Pons (tissue), 1 donor: Measurements from ENCODE around the gene TMEM198.

Experiments used
- DNase-seq: peaks from one replicate; pipeline ENCODE4 v3.0.0-alpha.2; 2016; ENCODE audit warnings: low spot score

The TMEM198 gene

GRCh38 chr2:219543596-219544358 is at the start of gene TMEM198, which contains the start of gene CHPF:
Gene TMEM198, plus strand, starts transcription at chr2:219544028. Its CDS starts 700 bp downstream, at chr2:219544728.
Gene CHPF, minus strand, starts transcription at chr2:219543809. Its CDS starts 271 bp downstream, at chr2:219543538.
- peak; percentile 99 for DNase-seq

- no peak for DNase-seq
These were observed 48.8 kb upstream of the TMEM198 start for GRCh38 chr2:219494952-219495530.

- DNase-seq: peak; percentile 56
These were observed 48.2 kb upstream of the TMEM198 start for GRCh38 chr2:219495531-219496122.

- DNase-seq: no peak
These were observed 47.5 kb upstream of the TMEM198 start for GRCh38 chr2:219496247-219496824.

GRCh38 chr2:219496825-219497494 is 46.9 kb upstream of the TMEM198 start:
- no peak for DNase-seq

GRCh38 chr2:219497495-219498279 is 46.1 kb upstream of the TMEM198 start:
- peak; percentile 31 for DNase-seq

GRCh38 chr2:219498280-219499057 is 45.4 kb upstream of the TMEM198 start, which contains the start of gene GMPPA:
Gene GMPPA, plus strand, starts transcription at chr2:219498891. Its CDS starts 1,085 bp downstream, at chr2:219499976.
- peak; percentile 97 for DNase-seq

GRCh38 chr2:219499058-219499307 is 44.8 kb upstream of the TMEM198 start:
- DNase-seq: no peak

GRCh38 chr2:219499555-219499954 is 44.3 kb upstream of the TMEM198 start:
- DNase-seq: no peak

GRCh38 chr2:219500135-219500534 is 43.7 kb upstream of the TMEM198 start:
- DNase-seq: no peak

- DNase-seq: no peak
These were observed 42.0 kb upstream of the TMEM198 start for GRCh38 chr2:219501849-219502248.

- DNase-seq: no peak
These were observed 41.2 kb upstream of the TMEM198 start for GRCh38 chr2:219502618-219503017.

GRCh38 chr2:219505585-219505984 is 38.2 kb upstream of the TMEM198 start:
- no peak for DNase-seq

- no peak for DNase-seq
These were observed 37.6 kb upstream of the TMEM198 start for GRCh38 chr2:219506153-219506801.

GRCh38 chr2:219506802-219507526 is 36.9 kb upstream of the TMEM198 start:
- no peak for DNase-seq

GRCh38 chr2:219507581-219508443 is 36.0 kb upstream of the TMEM198 start:
- DNase-seq: no peak

- no peak for DNase-seq
These were observed 35.4 kb upstream of the TMEM198 start for GRCh38 chr2:219508444-219508734.

- DNase-seq: no peak
These were observed 34.7 kb upstream of the TMEM198 start for GRCh38 chr2:219508971-219509779.
